NCI-H146 treated with DMSO at 0.1 percent for 48 hours (cell line): ENCODE measurements around the gene BCAS3.

ENCODE experiments used
- DNase-seq: peaks from one replicate; lab custom pipeline; 2025; ENCODE audit not compliant: unreplicated experiment; lab: John Stamatoyannopoulos, UW

The BCAS3 gene

DNA sequence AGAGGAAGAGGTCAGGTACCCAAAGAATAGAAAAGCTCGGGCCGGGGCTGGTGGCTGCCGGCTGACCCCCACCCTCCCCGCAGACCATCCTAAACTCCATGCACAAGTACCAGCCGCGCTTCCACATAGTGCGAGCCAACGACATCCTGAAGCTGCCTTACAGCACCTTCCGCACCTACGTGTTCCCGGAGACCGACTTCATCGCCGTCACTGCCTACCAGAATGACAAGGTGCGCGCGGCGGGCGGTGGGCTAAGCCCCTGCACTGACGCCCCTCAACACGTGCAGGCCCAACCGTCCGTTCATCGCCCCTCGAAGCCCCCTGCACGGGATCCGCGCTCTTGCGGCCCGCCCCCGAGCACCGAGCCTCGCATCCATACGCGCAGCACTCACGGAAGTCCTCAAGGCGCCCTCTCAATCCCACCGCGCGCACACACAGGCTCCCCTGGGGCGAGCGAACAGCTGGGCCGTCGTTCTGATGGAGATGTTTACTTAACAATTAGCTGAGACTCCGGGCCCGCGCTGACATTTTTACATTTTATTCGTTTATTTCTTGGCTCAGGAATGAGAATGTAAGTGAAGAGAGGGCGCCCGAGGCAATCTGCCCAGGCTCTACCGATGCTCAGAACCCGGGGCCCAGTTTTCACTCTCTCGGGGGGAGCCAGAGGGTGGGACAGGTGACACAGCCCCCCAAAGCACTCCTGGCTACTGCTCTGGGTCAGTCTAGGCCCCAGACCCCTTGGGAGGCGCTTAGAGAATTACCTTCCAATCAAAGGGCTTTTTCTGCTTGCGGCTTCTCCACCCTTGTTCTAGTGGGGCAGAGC is 725.5 kb downstream of the BCAS3 start:
- peak; percentile 21 for DNase-seq

DNA sequence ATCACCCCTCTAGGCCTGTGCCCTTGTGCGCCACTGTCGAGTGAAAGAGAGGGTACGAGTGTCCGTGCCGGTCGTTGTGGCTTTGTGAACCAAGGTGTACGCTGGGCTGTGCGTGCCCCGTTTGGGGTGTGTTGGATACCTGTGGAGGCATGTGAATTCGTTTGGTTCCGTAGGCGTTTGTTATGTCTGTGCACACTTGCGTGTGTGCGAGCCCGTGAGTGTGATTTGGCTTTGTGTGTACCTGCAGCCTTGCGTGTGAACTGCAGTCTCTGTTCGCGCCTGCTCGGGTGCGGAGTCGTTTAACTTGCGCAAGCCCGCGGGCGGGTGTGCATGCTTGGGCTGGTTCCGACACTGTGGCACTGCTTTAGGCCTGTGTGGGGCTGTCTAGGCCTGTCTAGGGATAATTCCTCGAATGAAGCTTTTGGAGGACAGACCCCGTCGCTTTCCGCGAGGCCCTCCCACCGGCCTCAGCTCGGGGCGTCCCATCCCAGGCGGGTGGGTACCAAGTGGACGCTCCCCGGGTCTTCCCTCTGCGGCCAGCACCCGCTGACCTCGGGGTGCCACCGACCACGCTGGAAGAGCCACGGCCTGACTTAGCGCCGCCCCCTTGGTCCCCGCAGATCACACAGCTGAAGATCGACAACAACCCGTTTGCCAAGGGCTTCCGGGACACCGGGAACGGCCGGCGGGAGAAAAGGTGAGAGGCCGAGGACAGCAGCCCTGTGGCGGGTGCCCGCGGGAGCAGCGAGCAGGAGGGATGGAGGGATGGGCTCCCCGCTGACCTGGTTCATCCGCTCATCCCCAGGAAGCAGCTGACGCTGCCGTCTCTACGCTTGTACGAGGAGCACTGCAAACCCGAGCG is 726.4 kb downstream of the BCAS3 start:
- DNase-seq = no peak

DNA sequence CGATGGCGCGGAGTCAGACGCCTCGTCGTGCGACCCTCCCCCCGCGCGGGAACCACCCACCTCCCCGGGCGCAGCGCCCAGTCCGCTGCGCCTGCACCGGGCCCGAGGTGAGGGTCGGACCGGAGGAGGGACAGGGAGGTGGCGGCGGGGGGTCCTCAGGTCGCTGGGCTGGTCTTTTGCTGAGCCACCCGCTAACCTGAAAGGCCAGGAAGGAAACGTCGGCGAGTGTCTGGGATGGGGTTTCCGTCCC is 726.9 kb downstream of the BCAS3 start:
- DNase-seq = no peak

DNA sequence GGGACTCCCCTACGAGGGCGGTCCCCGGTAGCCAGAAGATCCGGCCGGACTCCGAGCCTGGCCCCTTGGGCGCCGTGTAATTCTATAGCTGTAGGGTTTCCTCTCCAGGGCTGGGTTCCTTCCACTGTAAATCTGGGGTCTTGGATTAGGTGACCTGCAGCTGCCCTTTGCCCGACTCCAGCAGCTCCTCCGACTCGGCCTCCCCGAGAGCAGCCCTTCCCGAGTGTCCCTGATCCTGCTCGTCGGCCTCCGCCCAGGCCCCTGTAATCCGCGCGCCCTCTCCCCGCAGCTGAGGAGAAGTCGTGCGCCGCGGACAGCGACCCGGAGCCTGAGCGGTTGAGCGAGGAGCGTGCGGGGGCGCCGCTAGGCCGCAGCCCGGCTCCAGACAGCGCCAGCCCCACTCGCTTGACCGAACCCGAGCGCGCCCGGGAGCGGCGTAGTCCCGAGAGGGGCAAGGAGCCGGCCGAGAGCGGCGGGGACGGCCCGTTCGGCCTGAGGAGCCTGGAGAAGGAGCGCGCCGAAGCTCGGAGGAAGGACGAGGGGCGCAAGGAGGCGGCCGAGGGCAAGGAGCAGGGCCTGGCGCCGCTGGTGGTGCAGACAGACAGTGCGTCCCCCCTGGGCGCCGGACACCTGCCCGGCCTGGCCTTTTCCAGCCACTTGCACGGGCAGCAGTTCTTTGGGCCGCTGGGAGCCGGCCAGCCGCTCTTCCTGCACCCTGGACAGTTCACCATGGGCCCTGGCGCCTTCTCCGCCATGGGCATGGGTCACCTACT is 727.4 kb downstream of the BCAS3 start:
- DNase-seq = no peak

DNA sequence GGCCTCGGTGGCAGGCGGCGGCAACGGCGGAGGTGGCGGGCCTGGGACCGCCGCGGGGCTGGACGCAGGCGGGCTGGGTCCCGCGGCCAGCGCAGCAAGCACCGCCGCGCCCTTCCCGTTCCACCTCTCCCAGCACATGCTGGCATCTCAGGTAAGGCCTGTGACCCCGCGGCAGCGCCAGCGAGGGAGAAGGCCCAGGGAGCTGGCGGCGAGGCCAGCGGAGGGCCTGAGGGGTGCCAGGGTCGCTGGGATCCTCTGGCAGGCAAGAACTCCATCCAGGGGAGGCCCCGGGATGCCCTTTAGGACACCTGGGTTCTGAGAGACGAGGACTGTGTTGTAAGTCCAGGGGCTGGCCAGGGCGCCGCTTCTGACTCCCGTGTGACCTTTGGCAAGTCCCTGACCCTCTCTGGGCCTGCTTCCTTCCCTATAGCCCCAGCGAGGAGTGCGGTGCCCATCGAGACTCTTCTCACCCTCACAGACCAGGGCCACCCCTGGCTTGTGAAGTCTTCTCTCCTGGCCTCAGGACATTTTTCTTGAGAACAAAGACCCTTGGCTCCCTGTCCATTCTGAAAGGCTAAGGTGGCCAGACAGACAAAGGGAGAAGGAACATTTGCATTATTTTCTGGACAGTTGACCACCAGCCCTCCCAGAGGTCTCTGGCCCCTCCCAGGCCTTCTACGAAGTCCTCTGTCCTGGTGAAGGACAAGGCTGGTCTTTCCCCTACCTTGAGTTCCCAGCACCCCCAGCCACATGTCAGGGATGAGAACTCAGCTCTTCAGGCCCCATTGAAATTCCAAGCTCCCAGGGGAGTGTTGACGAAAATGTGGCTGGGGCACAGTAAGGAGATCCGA is 728.3 kb downstream of the BCAS3 start:
- DNase-seq = no peak

DNA sequence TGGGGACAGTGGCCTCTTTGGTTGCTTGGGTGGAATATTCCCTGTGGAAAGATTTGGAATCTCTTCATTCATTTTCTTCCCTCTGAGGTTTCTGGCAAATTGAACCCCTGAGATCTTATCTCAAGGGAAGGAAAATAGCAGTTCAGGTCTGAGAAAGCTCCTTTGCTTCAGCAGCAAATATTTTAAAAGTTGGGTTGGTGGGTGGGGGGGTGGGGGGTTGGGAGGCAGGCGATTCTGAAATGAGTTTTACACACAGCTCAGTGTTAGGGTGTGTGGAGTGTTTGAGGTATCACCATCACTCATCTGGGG is 728.8 kb downstream of the BCAS3 start:
- no peak for DNase-seq

DNA sequence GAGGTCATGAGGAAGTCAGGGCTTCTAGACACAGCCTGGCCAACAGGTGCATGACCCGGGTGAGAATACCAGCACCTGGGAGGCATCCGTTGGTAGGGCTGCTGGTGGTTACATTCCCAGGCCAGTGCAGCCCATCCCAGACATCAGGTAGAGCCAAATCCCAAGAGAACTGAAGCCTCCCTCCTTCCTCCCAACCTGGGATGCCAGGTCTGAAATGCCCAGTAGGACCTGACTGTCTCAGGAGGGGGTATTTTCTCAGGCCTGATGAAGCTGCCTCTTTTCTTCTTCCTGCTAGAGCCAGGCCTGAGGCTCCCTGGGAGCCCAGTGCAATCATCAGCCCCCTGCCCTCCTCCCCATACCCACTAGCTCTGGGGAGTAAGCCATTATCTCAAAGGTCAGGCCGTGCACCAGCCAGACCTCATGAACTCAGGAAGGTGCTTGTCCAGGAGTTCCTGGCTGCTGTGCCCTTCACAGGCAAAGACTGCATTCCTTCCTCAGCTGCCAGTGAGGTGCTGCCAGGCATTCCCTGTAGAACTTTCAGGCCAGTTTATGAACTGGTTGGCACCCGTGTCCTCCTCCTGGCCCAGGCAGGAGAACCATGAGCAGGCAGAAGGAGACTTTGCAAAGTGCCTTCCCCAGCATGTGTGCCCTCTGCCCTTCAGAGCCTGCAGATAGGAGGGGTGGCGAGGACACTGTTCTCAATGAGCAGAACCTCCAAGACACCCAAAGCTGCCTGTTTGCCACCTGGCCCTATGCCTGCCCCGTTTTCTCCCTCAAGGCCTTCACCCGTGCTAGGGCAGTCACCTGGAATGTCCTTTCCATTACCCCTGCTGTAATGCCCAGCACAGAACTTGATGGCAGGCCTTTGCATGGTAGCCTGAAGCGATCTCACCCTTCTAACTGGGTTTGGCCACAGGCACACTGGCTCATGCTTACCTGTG is 729.6 kb downstream of the BCAS3 start:
- DNase-seq = no peak

DNA sequence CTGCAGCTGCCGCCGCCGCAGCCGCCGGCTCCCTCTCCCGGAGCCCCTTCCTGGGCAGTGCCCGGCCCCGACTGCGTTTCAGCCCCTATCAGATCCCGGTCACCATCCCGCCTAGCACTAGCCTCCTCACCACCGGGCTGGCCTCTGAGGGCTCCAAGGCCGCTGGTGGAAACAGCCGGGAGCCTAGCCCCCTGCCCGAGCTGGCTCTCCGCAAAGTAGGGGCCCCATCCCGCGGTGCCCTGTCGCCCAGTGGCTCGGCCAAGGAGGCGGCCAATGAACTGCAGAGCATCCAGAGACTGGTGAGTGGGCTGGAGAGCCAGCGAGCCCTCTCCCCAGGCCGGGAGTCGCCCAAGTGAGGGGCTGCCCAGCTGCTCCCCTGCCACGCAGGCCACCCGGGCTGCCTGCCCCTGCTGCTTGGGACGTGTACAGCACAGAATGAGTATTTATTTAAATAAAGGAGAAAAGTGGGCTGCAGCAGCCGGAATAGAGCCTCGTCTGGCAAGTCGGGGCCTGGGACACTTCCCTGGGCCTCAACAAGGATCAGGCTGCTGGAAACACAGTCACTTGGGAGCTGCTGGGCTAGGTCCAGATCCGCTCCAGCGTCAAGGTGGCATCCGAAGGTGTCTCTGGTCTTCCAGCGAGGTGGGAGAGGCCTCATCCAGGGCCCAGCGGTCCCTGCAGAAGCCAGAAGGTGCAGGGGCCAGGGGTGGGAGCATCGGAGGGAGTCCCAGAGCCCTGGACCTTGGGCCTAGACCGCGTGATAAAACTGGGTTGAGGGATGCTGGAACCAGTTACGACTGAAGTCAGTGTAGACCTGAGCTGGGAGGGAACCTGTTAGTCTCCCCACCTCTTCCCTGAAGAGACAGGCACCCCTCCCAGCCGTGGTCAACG is 730.7 kb downstream of the BCAS3 start:
- no peak for DNase-seq

DNA sequence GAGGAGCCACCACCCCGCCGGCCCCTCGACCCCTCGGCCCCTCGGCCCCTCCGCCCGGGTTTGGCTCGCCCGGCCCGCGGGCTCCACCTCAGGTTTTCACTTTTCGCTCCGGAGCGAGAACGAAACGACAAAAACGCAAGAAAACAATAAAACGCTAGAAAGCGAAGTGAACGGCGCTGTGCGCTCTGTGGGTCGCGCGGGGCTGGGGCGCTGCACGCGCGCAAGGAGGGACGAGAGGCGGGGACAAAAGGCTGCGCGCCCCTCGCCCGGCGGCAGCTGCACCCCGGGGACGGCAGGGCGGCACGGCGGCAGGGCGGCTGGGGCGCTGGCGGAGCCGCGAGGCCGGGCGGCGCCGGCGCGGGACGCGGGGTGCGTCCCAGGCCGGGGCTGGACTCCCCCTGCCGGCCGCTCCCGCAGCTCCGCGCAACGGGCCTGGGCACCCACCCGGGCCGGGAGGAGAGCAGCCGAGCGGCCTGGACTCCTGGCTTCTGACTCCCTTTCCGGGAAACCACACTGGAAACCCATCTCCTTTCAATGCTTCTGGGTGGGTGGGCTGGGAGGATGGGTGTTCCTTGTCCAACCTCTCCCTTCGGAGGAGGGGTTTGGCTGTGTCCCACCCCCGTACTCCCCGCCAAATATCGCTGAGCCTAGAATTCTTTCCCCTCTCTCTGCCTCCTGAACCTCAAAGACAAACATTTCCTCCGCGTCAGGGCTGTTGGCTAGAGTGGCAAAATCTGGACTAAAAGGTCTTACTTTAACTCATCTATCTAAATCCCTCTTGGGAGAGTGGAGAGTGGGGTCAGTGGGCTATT is 731.9 kb downstream of the BCAS3 start:
- DNase-seq = no peak

DNA sequence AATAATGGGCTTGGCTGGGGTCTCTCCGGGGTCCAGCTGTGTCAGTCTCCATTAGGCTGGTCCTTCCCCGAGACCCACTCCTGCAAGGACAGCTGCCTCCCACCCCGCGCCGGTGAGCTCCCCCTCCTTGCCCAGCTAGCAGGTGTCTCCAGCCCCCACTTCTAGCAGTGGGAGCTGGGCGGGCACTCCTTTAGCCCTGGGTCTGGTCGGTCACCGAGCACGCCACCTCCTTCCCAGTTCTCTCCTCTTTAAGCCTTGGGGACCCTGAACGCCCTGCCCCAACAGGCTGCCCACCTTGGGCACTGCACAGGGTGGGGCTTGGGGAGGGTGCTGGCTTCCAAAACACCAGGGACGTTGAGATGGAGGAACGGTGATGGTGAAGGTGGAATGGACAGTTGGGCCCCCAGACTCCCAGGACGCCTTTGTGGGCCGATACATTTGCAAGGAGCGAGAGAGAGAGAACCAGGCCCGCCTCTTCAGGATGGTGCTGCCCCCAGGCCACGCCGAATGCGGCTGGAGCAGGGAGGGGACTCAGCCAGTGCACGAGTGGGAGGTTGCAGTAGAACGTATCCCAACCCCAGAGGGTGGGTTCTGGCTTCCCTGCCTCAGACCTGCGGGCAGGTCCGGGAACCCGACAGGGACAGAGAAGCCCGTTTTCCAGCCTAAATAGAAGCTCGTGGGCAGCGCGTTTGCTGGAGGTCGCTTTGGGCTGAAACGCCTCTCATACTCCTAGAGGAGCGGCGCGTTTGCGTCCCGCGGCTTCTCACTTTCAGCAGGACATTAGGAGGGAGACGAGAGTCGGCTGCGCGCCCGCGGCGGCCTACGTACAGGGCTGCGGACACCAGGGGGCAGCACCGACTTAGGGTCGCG is 732.7 kb downstream of the BCAS3 start:
- DNase-seq = no peak

DNA sequence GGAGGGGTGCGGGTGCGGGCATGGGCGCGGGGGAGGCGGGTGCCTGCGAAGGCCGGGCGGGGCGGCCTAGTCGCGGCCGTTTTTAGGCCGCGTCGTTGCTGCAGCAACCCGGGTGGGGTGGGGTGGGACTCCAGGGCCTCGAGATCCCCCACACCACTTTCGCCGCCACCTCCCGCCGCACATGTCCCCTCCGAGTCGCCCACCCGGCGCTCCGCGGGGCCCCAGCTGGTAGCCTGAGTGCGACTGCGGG is 733.3 kb downstream of the BCAS3 start:
- DNase-seq = no peak

DNA sequence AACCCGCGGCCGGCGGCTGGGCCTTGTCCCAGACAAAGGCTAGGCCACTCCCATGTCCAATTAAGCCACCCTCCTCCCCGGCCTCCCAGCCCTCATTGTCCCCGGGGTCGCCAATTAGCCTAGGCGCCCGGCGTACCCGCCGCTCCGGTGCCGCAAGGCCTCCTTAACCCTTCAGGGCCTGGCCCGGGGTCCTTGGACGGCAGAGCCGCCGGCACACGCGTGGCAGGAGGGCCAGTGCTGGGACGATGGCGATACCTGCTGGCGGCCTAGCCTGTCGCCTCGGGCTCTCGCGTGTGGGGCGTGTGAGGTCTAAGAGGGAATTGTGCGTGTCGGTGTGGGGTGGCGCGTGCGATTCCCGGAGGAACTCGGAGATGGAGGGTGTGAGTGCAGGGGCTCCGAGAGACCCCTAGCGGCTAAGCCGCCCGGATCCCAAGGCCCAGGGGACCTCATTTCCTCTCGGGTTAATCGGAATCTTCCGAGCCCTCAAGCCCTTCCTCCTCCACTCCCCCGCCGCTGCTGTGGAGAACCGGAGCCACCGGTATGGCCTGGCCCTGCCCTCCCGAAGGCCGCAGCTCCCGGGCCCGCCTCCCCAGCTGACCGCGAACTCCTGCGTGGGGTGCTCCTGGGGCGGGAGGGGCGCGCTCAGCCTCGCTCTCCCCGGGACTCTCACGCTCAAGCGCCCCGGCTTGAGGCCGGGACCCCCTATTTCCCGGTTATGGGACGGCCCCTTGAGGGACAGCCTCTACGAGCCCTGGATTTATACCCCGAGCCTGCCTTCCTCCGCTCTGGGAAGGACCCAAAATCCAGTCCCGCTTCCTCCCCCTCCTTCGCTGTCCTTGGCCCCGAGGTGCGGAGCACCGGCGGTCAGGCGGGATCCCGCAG is 733.9 kb downstream of the BCAS3 start:
- DNase-seq = peak; percentile 30

DNA sequence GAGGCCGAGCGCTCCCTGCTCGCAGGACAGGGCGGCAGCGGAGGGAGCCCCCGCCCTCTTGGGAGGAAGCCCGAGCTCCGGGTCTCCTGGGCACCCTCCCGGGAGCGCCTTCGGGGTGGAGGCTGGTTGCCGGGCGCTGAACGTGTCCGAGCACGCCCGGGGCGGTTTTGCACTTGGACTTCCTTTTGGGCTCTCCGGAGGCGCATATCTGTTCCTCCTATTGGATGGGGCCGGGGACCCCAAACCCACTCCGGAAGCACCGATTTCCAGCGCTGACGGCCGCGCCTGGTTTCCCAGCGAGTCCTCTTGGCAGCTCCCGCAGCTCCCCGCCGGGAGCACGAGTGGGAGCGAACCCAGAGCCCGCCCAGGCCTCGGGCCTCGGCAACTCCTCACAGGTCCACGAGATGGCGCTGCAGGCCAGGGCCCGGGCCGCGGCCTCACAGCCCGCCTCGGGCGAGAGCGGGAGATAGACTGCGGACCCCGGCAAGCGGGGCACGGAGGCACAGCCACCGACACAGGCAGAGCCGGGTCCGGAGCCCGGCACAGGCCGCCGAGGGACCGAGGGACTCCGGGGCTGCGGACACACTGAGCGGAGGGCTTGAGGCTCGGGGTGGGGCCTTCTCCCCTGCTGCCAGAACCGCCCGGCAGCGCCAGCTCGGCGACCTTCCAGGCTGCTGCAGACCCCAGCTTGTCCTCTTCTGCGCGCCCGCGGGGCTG is 734.6 kb downstream of the BCAS3 start:
- DNase-seq = peak; percentile 73

DNA sequence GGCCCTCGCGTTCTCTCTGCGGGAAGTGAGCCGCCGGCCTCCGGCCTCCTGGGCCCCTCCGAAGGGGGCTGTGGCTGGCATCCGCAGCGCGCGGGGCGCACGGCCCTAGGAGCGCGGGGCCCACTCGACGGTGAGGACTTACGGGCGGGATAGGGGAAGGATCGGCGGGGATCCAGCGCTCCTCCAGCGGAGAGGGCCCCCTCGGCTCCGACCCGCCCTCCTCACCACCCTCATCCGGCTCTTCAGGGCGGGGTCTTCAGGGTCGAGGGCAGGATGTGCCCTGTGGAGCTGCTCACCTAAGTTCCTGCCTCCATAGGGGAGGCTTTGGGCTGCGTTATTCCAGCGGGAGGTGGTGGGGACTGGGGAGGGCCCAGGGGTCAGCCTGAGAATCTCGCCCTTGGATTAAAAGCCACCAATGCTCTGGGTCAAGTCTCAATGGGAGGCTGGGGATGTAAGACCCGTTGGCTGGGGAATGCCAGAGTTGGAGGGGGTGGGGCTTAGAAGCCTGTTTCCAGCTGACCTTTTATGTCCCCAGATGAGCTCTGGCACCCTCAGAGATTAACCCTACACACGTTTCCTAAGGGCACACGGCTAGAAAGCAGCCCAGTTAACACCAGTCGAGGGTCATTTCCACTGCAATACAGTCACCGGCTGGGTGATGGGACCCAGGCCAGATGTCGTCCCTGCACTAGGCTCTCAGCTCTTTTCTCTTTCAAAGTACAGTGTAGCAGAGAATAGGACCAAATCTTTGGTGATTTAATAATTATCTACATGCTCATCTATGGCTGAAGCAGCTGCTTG is 735.4 kb downstream of the BCAS3 start:
- DNase-seq = no peak

DNA sequence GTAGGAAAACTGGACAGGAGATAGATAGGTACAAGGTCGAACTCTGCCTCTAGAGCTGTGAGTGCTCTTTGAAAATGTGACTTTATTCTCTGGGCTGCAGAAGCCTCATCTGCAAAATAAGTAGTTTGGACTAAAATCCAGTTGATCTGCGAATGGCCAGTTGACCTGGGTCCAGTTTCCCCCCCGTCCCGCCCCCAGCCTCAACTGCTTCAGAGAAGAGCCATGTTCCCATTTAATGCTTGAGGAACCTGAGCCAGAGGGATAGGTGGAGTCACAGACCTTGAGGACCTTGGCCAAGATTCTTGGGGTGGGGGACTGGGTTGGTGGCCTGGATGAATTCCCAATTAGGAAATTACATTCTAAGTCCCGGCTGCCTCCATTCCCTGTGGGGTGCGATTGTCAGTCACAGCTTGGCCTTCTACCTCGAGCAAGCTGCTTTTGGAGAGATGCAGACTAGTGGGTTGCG is 736.0 kb downstream of the BCAS3 start:
- DNase-seq = no peak
